ENCODE data around the gene SLC9A7. TPM values are rescaled to one million over a fixed set of nuclear protein-coding genes. Genes with fewer than 3 reads are reported as not detected.

Gene SLC9A7
- total and polyA plus RNA-seq, 2 experiments from 2014 or later, result 2.5 to 15.4 TPM

- peak overlapping the region; percentile 98 for H3K27ac ChIP-seq (ENCODE audit: low read depth)
- peaks cover 16% of the 10 kb centered on the region; the same call in 1 of the 2 replicates for H3K36me3 ChIP-seq (ENCODE audit: insufficient read depth)
- H3K4me3 ChIP-seq, result no peak overlapping the region
- TF ChIP-seq EZH2phosphoT487 (IDR thresholded peaks at IDR 0.05; ENCODE audit: unreplicated experiment), result no peak
- no peak for TF ChIP-seq JUNB (IDR thresholded peaks at IDR 0.05; ENCODE audit: unreplicated experiment)
- TF ChIP-seq NANOG (IDR thresholded peaks at IDR 0.05; ENCODE audit: borderline replicate concordance), result peak; percentile 56; the same call in 1 of the 2 replicates
- H3K9me2 ChIP-seq (ENCODE audit: insufficient read depth), result no peaks in the 10 kb centered on the region
- peaks cover 45% of the 10 kb centered on the region for H3K36me3 Mint-ChIP-seq (ENCODE audit: low read depth)
- peaks cover 5% of the 10 kb centered on the region; the same call in 1 of the 2 replicates for H3K4me1 ChIP-seq (ENCODE audit: insufficient read depth)
- no peaks in the 10 kb centered on the region for H3K27me3 Mint-ChIP-seq (ENCODE audit: insufficient read depth, low read depth, poor library complexity)
- ATAC-seq (peak; percentile 96), DNase-seq (ENCODE audit: low spot score) (peak; percentile 89)
- H3K4me2 ChIP-seq, result peak overlapping the region; percentile 29; the same call in 1 of the 2 replicates
- peaks cover 13% of the 10 kb centered on the region for H3K4me1 Mint-ChIP-seq
- H2AFZ ChIP-seq, result no peak overlapping the region
- H3K9me3 Mint-ChIP-seq, result peaks cover 9% of the 10 kb centered on the region
- no peaks in the 10 kb centered on the region for H4K20me1 ChIP-seq (replicated peaks; ENCODE audit: insufficient read depth)
- H3K79me2 ChIP-seq (replicated peaks; ENCODE audit: insufficient read depth), result peaks cover 26% of the 10 kb centered on the region
- no peaks in the 10 kb centered on the region for H3K27me3 ChIP-seq (ENCODE audit: insufficient read depth)
- H3K27ac Mint-ChIP-seq, result peak overlapping the region; percentile 91
- H3K4me3 Mint-ChIP-seq, result no peak overlapping the region
- H3F3A ChIP-seq (replicated peaks; ENCODE audit: low read depth), result no peaks in the 10 kb centered on the region
These were observed 207.3 kb downstream of the SLC9A7 start for GRCh38 chrX:46551494-46552128.

- Mint-ChIP-seq H3K36me3 (ENCODE audit: low read depth) (peaks cover 51% of the 10 kb centered on the region), H3K4me3 (no peak overlapping the region), H3K4me1 (peaks cover 17% of the 10 kb centered on the region), H3K27me3 (ENCODE audit: insufficient read depth, low read depth, poor library complexity) (no peaks in the 10 kb centered on the region), H3K9me3 (peaks cover 9% of the 10 kb centered on the region), H3K27ac (peak overlapping the region; percentile 74; the same call in 1 of the 2 replicates)
- H3F3A ChIP-seq (replicated peaks; ENCODE audit: low read depth), result no peaks in the 10 kb centered on the region
- no peak overlapping the region for H2AFZ ChIP-seq
- no peak overlapping the region for H3K4me2 ChIP-seq
- no peaks in the 10 kb centered on the region for H3K27me3 ChIP-seq (ENCODE audit: insufficient read depth)
- ATAC-seq, result no peak
- no peaks in the 10 kb centered on the region for H3K9me2 ChIP-seq (ENCODE audit: insufficient read depth)
- H3K36me3 ChIP-seq (ENCODE audit: insufficient read depth), result peaks cover 16% of the 10 kb centered on the region; the same call in 1 of the 2 replicates
- peaks cover 5% of the 10 kb centered on the region; the same call in 1 of the 2 replicates for H3K4me1 ChIP-seq (ENCODE audit: insufficient read depth)
- DNase-seq (ENCODE audit: low spot score), result peak; percentile 31
- no peaks in the 10 kb centered on the region for H4K20me1 ChIP-seq (replicated peaks; ENCODE audit: insufficient read depth)
- peak overlapping the region; percentile 88 for H3K27ac ChIP-seq (ENCODE audit: low read depth)
- H3K79me2 ChIP-seq (replicated peaks; ENCODE audit: insufficient read depth), result peaks cover 39% of the 10 kb centered on the region
- no peak overlapping the region for H3K4me3 ChIP-seq
- no peak for TF ChIP-seq ETS1 (IDR thresholded peaks at IDR 0.05)
- no peak for TF ChIP-seq REST (IDR thresholded peaks at IDR 0.05; ENCODE audit: unreplicated experiment)
- no peak for TF ChIP-seq ZNF462 (CRISPR knock-in tag; IDR thresholded peaks at IDR 0.05)
- TF ChIP-seq ZNF331 (CRISPR knock-in tag; IDR thresholded peaks at IDR 0.05; ENCODE audit: low read depth), result no peak
- no peak for TF ChIP-seq NANOG (IDR thresholded peaks at IDR 0.05; ENCODE audit: borderline replicate concordance)
- no peak for TF ChIP-seq CREB1 (CRISPR knock-in tag; IDR thresholded peaks at IDR 0.05; ENCODE audit: low read depth)
- no peak for TF ChIP-seq JUNB (IDR thresholded peaks at IDR 0.05; ENCODE audit: unreplicated experiment)
These were observed 209.0 kb downstream of the SLC9A7 start for GRCh38 chrX:46549914-46550313.

All from GM23338 (cell line).